HG03354 (cell line): ENCODE measurements around the gene CLOCK.

Experiments used
- ATAC-seq: cut with Tn5 transposase; IDR thresholded peaks from one replicate; pipeline ENCODE4 v1.9.1; 2021; ENCODE audit warnings: mild to moderate bottlenecking; ENCODE audit not compliant: unreplicated experiment, poor library complexity, severe bottlenecking

CLOCK gene

GRCh38 chr4:55499495-55499894, 47.2 kb downstream of the CLOCK start:
- ATAC-seq: no peak

DNA sequence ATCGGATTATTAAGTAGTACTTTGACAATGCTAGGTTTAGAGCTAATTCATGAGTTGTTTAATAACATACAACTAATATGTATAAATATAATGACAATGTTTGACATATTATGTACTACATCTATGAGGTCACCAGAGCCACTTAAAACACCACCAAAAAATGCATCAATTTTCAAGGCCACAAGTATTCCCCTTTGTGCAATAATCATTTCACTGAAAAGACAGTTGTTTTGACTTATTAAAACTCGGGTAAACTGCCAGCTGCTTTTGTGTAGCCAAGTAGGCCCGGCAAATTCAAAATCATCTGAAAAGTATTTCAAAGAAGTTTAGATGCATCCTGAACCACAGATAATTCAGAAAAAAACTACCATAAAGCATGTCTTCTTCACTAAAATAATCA, 48.7 kb downstream of the CLOCK start:
- no peak for ATAC-seq

DNA sequence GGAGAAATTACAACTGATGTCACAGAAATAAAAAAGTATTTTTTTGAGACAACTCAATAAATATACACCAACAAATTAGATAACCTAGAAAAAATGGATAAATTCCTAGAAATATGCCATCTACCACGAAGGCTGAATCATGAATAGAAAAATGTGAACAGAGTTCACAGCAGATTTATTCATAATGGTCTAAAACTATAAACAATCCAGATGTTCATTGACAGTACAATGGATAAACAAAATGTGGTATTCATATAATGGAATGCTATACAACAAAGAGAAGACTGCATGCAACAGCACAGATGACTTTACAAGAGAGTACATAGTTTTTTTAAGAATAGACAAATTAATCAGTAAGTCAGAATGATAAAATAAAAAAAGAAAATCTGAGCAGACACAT, 55.2 kb downstream of the CLOCK start:
- no peak for ATAC-seq

DNA sequence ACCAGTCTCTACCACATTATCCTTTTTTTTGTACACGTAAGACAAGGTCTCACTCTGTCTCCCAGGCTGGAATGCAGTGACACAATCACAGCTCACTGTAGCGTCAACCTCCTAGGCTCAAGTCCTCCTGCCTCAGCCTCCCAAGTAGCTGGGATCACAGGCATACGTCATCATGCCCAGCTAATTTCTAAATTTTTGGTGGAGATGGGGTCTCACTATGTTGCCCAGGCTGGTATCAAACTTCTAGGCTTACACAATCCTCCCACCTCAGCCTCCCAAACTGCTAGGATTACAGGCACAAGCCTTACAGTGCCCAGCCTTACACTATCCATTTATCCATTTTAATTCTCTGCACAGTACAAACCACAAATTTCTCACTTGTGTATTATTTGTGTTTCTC, 58.0 kb downstream of the CLOCK start:
- ATAC-seq: no peak

GRCh38 chr4:55485821-55486220, 60.9 kb downstream of the CLOCK start:
- ATAC-seq: no peak

GRCh38 chr4:55483315-55483714, 63.4 kb downstream of the CLOCK start:
- ATAC-seq: no peak

- no peak for ATAC-seq
These were observed 71.1 kb downstream of the CLOCK start for GRCh38 chr4:55475394-55476243.

DNA sequence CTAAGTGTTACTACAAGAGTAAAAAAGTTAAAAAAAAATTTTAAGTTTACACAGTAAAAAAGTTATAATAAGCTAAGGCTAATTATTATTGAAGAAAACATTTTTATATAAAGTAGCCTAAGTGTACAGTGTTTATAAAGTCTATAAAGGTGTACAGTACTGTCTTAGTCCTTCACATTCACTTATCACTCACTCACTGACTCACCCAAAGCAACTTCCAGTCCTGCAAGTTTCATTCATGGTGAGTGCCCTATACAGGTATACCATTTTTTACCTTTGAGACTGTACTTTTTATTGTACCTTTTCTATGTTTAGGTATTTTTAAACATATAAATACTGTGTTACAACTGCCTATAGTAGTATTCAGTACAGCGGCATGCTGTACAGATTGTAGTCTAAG, 76.7 kb downstream of the CLOCK start:
- no peak for ATAC-seq

GRCh38 chr4:55468724-55469123, 78.0 kb downstream of the CLOCK start:
- ATAC-seq: no peak

GRCh38 chr4:55466001-55466400, 80.7 kb downstream of the CLOCK start:
- ATAC-seq: no peak

GRCh38 chr4:55458611-55459010, 88.1 kb downstream of the CLOCK start:
- no peak for ATAC-seq

GRCh38 chr4:55458164-55458563, 88.5 kb downstream of the CLOCK start:
- no peak for ATAC-seq

- ATAC-seq: no peak
These were observed 96.1 kb downstream of the CLOCK start for GRCh38 chr4:55450566-55450965.

GRCh38 chr4:55447831-55448230, 98.9 kb downstream of the CLOCK start:
- ATAC-seq: no peak

GRCh38 chr4:55447108-55447708, 99.5 kb downstream of the CLOCK start:
- no peak for ATAC-seq

- ATAC-seq: no peak
These were observed 100.2 kb downstream of the CLOCK start for GRCh38 chr4:55446578-55446922.

DNA sequence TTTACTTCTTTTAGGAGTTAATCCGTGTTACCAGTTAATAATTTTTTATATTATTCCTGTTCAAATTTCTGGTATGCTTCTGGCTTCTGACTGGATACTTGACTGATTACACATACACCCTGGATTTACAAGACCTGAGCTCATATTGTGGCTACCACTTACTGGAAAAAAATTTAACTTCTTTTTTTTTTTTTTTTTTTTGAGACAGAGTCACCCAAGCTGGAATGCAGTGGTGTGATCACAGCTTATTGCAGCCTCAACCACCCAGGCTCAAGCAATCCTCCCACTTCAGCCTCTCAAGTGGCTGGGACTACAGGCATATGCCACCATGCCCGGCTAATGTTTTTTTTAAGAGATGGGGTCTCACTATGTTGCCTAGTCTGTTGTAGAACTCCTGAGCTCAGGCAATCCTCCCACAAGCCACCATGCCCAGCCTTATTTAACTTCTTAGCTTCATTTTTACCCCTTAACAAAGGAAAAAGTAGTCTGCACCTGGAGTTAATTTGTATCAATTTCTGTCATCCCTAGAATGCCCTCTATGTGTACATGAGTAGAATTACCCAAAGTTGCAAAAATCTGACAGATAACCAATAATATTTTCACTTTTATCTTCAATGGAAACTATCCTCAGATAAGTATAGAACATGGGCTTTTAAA, 100.7 kb downstream of the CLOCK start:
- ATAC-seq: no peak

- ATAC-seq: no peak
These were observed 101.9 kb downstream of the CLOCK start for GRCh38 chr4:55444827-55445226.

DNA sequence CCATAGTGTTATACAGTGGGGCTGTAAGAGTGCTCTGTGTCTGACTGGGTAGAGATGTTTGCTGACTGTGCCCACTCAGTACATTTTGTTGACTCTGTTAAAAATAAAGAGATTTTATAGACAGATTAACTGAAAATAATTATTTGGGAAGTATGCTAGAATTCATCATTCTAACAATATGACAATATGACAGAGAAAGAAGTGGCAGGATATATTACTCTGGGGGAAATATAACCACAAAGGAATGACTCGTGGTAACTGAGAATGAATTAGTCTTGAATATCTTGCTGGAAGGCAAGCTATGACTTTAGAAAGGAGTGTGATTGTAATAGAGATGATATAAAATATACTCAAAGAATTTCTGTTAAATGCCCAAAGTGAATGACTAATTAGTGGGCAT, 104.2 kb downstream of the CLOCK start:
- ATAC-seq: no peak

DNA sequence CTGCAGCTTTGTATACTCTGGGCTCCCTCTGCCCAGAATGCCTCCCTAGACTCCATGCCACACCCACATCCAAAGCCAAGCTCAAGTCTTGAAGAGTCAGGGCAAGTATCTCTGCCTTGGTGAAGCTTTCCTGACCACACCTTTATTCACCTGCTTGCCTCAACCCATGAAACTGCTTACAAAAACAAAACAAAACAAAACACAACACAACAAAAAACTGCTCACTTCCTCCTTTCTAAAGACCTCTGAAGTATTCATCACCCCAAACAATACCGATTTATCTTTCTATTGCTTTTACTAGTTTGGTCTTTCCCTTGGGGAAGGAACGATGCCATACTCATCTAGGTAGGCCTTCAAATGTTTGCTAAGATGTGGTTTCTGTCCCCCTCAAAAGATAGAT, 105.9 kb downstream of the CLOCK start:
- ATAC-seq: no peak

- ATAC-seq: no peak
These were observed 107.7 kb downstream of the CLOCK start for GRCh38 chr4:55439023-55439422.
